Measurements from ENCODE around the gene HDLBP. TPM values are rescaled to one million over a fixed set of nuclear protein-coding genes. Genes with fewer than 3 reads are reported as not detected.

The HDLBP gene
- total and polyA plus RNA-seq, 10 of the 15 experiments (the other 5 are each of a cell fraction or from before 2014, with no cell fraction given) = 19.5 to 383 (median 249) TPM

- DNase-seq (ENCODE audit: low read depth, low spot score) (no peak), ATAC-seq (no peak), FAIRE-seq (no peak)
- Histone ChIP-seq H3K9me3 (replicated peaks; ENCODE audit: control insufficient read depth, insufficient read depth, low read length) (no peaks in the 10 kb centered on the region), H3K36me3 (ENCODE audit: control insufficient read depth in 2 of 2, insufficient read depth in 2 of 2, low read length in 1 of 2) (peaks cover 17 to 43% of the 10 kb centered on the region in 2 experiments), H3K9ac (ENCODE audit: control insufficient read depth, insufficient read depth, low read length) (no peak overlapping the region), H3K4me3 (no peak overlapping the region), H3K4me1 (ENCODE audit: control insufficient read depth, insufficient read depth, low read length) (no peaks in the 10 kb centered on the region; the same call in 1 of the 2 replicates), H3K27me3 (replicated peaks in 1 of 2; ENCODE audit: control insufficient read depth in 2 of 2, insufficient read depth in 2 of 2, low read length in 1 of 2) (no peaks in the 10 kb centered on the region), H4K20me1 (ENCODE audit: control insufficient read depth, insufficient read depth) (no peaks in the 10 kb centered on the region), H2AFZ (ENCODE audit: control insufficient read depth, low read depth, low read length) (no peak overlapping the region), H3K27ac (ENCODE audit: control insufficient read depth, insufficient read depth) (no peak overlapping the region), H3K79me2 (ENCODE audit: control insufficient read depth, insufficient read depth, low read length) (no peaks in the 10 kb centered on the region), H3K4me2 (ENCODE audit: control insufficient read depth, insufficient read depth) (no peak overlapping the region)
- no TSS peak for BruUV-seq (replicated peaks)
- CTCF ChIA-PET = interaction anchor here (1.0 to 3.3 kb wide), 4 partner anchors 10 to 42 kb away, joined by 3 to 15 read pairs (median 5); no protein-coding TSS in a partner anchor
- WGBS (ENCODE audit: insufficient coverage, insufficient replicate concordance, low lambda C conversion rate, missing lambda C conversion rate) = 72% methylated on average over 2 of the region's 2 CpGs
- no peak for TF ChIP-seq CBX5 (IDR thresholded peaks at IDR 0.05; ENCODE audit: low read depth)
- TF ChIP-seq, protein P1, sequence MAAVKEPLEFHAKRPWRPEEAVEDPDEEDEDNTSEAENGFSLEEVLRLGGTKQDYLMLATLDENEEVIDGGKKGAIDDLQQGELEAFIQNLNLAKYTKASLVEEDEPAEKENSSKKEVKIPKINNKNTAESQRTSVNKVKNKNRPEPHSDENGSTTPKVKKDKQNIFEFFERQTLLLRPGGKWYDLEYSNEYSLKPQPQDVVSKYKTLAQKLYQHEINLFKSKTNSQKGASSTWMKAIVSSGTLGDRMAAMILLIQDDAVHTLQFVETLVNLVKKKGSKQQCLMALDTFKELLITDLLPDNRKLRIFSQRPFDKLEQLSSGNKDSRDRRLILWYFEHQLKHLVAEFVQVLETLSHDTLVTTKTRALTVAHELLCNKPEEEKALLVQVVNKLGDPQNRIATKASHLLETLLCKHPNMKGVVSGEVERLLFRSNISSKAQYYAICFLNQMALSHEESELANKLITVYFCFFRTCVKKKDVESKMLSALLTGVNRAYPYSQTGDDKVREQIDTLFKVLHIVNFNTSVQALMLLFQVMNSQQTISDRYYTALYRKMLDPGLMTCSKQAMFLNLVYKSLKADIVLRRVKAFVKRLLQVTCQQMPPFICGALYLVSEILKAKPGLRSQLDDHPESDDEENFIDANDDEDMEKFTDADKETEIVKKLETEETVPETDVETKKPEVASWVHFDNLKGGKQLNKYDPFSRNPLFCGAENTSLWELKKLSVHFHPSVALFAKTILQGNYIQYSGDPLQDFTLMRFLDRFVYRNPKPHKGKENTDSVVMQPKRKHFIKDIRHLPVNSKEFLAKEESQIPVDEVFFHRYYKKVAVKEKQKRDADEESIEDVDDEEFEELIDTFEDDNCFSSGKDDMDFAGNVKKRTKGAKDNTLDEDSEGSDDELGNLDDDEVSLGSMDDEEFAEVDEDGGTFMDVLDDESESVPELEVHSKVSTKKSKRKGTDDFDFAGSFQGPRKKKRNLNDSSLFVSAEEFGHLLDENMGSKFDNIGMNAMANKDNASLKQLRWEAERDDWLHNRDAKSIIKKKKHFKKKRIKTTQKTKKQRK (IDR thresholded peaks at IDR 0.05; ENCODE audit: low read depth, low read length) = no peak
- TF ChIP-seq MEF2B (IDR thresholded peaks at IDR 0.05; ENCODE audit: partially characterized antibody, poor library complexity, severe bottlenecking) = no peak
- TF ChIP-seq POLR2AphosphoS5 (IDR thresholded peaks at IDR 0.05; ENCODE audit: low read length) = no peak
- TF ChIP-seq TCF12 (IDR thresholded peaks at IDR 0.05; ENCODE audit: low read depth, low read length) = no peak
- TF ChIP-seq RBBP5 (conservative IDR thresholded peaks at IDR 0.05) = no peak
- RAD21 ChIA-PET (ENCODE audit: unreplicated experiment) = interaction anchor here (1.4 kb wide), 1 partner anchor 42 kb away, joined by 4 read pairs; no protein-coding TSS in a partner anchor
- intact Hi-C loops (cut with micrococcal nuclease; ENCODE audit: unreplicated experiment) (loop anchor here (10.0 kb wide), 1 partner anchor 264 kb away; no protein-coding TSS in a partner anchor), in situ Hi-C loops (cut with MboI) (loop anchor here (5.0 kb wide), 1 partner anchor 527 kb away; no protein-coding TSS in a partner anchor)
- SMC1A ChIA-PET (ENCODE audit: uncharacterized antibody, unreplicated experiment) = interaction anchor here (0.7 to 2.1 kb wide), 3 partner anchors 29 to 116 kb away, joined by 3 to 9 read pairs (median 3); no protein-coding TSS in a partner anchor
- POLR2A ChIA-PET = no interaction called here
These were observed 35.0 kb upstream of the HDLBP start for GRCh38 chr2:241350530-241350877.

Measured in GM12878 (cell line).